Sciatic nerve (tissue), 2 donors: Measurements from ENCODE around the gene GAB4. TPM values are rescaled to one million over a fixed set of nuclear protein-coding genes. Genes with fewer than 3 reads are reported as not detected.
A peak's percentile ranks its signal among the peaks of the same experiment; 100 is the strongest.

Experiments used
- ATAC-seq: fragments of 200-7000 bp; cut with Tn5 transposase; one replicate; pipeline ENCODE4 v1.9.1; 2020; ENCODE audit warnings: mild to moderate bottlenecking, moderate library complexity
- DNase-seq: peaks from one replicate; pipeline ENCODE4 v3.0.0-alpha.2; 2020; ENCODE audit warnings: low spot score
- intact Hi-C: fragments of 100-400 bp; cut with DNase I; formaldehyde crosslinking; loops from one replicate; pipeline ENCODE4 v1.14.2; 2022
- total RNA-seq: library from RNA; stranded (reverse); fragmentation: NEBNext Ultra II Directional; extraction: Animal tissue kit (Norgen Biotek cat#: 25700); gene quantifications from one replicate; pipeline ENCODE4 v1.2.1, GENCODE V29; 2021
- donor health status: DM: no; HTN: no; CAD: no.
- donor health status: DM: no; HTN: no; CAD: no.

The GAB4 gene
- total RNA-seq, 1 donor from 2014 or later: 0.85 TPM

GRCh38 chr22:17007257-17007656 is 765 bp downstream of the GAB4 start:
- intact Hi-C loops: no loop called here
- ATAC-seq (no peak), DNase-seq (no peak)

GRCh38 chr22:16989915-16990314 is 18.1 kb downstream of the GAB4 start:
- intact Hi-C loops: no loop called here
- no peak for DNase-seq
- no peak for ATAC-seq

DNA sequence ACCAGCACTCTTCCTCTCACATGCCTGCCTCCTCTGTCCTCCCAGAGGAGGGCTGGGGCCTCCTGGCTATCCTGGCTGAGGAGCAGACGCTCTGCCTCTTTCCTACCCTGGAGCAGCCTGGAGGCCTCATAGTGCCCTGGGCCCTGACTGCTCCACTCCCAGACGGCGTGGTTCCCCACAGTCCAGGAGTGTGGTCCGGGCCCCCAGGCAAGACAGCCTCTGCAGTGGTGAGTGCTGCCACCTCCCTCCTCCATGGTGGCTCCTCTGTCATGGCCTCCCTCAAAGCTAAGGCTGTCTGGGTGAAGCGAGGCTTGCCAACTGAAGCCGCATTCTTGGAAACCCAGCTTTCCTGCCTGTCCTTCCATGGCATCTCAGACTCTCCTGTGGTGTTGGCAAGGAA is 19.8 kb downstream of the GAB4 start:
- ATAC-seq (no peak), DNase-seq (no peak)
- intact Hi-C loops: no loop called here

DNA sequence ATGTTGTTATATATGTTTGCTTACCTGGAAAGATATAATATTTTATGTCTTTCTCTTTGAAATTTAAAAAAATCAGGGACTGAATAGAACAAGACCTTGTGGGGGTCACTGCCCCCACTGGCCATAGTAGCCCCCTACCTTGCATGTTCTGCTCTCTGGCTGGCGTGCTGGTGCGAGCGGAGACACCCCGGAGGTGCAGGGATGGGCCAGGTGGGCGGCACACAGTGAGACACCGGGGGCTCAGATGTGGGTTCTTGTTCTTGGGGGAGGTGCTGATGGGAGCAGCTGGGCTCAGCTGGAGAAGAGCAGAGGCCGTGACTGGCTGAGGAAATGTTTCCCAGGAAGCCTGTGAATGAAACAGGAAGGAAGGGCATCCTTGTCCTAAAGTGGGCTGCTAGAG is 20.2 kb downstream of the GAB4 start:
- ATAC-seq: no peak
- intact Hi-C loops: no loop called here
- no peak for DNase-seq

- DNase-seq: no peak
- ATAC-seq: no peak
These were observed 32.7 kb downstream of the GAB4 start for GRCh38 chr22:16975155-16975885.

GRCh38 chr22:16974298-16975084 is 33.5 kb downstream of the GAB4 start:
- ATAC-seq: no peak
- DNase-seq: no peak
- intact Hi-C loops: no loop called here

More at GRCh38 chr22:16975155-16975885, 32.7 kb downstream of the GAB4 start:
- intact Hi-C loops: no loop called here

- intact Hi-C loops: no loop called here
- no peak for DNase-seq
- no peak for ATAC-seq
These were observed 34.3 kb downstream of the GAB4 start for GRCh38 chr22:16973591-16974297.

DNA sequence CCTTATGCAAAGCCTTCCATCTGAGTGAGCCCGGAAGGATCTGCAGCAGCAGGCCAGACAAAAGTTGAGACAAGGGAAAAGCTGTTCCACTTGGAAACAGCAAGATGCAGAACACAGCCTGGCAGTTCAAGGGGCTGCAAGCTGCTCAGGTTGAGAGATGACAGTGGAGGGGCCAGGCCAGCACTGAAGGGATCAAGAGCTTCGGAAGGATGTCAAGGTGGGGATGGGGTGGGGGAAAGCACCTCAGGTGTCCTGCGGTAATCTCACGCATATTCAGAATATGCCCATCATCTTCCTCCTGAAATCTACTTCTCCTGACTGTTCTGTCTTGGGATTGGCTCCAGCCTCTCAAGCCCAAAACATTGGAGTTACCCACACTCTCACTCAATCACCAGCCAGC is 35.7 kb downstream of the GAB4 start:
- no peak for DNase-seq
- intact Hi-C loops: no loop called here
- ATAC-seq: no peak

GRCh38 chr22:16970446-16970845 is 37.6 kb downstream of the GAB4 start:
- intact Hi-C loops: no loop called here
- ATAC-seq (no peak), DNase-seq (no peak)

- ATAC-seq (peak; percentile 79), DNase-seq (no peak)
- intact Hi-C loops: no loop called here
These were observed 38.3 kb downstream of the GAB4 start for GRCh38 chr22:16969508-16970327.

DNA sequence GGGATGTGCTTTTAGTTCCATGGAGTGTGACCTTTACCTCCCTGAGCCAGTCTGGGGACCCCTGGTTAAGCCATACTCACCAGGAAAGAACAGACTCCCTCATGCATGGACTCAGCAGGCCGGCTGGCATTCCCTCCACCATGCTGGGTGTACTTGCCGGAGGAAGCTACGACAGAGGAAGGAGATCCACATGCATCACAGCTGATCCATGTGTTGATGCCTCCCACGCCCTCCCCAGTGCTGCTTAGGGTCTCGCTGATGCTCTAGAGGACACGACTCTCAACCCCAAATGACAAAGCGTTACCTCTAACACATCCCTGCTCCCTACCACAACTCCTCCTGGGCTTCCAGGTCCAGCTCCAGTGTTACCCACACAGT is 39.8 kb downstream of the GAB4 start:
- no peak for ATAC-seq
- intact Hi-C loops: no loop called here

GRCh38 chr22:16967453-16968217 is 40.4 kb downstream of the GAB4 start:
- ATAC-seq (no peak), DNase-seq (no peak)
- intact Hi-C loops: no loop called here

More for the DNA sequence above, 39.8 kb downstream of the GAB4 start:
- DNase-seq: no peak

DNA sequence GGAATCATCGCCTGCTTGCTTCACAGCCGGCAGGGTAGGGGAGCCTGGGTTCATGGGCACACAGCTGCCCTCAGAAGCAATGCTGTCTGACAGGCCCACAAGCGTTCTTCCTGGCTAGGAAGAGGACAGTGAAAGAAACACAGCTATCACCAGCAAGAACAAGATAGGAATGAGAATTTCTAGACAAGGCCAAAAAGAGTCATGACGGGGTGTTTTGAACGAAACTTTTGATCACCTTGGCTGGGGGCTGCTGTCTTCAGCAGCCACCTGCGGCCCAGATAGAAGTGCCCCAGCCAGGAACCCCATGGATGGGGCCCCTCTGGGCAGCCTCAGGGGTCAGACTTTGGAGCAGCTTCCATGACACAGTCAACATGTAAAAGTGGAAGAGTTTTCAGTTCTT is 41.8 kb downstream of the GAB4 start:
- DNase-seq (no peak), ATAC-seq (no peak)
- intact Hi-C loops: no loop called here

GRCh38 chr22:16965560-16965959 is 42.5 kb downstream of the GAB4 start:
- DNase-seq: no peak
- intact Hi-C loops: no loop called here

DNA sequence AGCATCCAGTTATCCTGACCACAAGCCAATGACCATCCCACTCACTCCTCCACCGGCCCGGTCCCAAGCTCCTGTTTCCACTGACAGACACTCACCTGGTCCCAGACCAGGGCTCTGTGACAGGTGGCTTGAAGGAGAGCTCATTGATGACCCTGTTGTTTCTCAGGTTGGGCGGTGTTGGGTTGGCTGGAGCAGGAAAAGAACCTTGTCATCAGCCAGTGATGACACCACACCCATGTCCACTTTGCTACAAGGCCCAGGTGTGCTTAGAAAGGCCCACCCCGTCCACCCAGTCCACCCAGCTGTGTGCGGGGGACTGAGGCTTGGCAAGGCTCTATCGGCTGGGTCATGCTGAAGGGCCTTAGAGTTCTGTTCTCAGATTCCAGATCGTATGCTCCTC is 42.9 kb downstream of the GAB4 start:
- ATAC-seq: no peak
- intact Hi-C loops: no loop called here
- DNase-seq: no peak

More at GRCh38 chr22:16965560-16965959, 42.5 kb downstream of the GAB4 start:
- no peak for ATAC-seq

DNA sequence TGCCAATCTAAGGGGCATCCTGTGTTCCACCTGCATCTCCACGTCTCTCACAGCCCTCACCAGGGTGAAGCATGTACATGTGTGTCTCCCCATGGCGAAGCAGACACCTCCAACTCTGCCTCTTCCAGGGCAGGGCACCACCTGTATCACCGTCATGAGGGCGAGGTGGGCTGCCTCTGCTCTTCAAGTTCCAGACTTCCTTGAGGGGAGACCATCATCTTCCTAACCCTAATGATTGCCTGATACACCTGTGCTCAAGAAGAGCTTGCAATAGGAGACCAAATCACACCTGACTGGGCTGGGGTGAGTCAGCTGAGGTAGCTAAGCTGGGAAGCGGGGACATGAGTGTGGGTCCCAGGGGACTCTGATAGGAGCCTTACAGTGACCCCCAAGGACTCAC is 43.7 kb downstream of the GAB4 start:
- intact Hi-C loops: no loop called here
- ATAC-seq: no peak

DNA sequence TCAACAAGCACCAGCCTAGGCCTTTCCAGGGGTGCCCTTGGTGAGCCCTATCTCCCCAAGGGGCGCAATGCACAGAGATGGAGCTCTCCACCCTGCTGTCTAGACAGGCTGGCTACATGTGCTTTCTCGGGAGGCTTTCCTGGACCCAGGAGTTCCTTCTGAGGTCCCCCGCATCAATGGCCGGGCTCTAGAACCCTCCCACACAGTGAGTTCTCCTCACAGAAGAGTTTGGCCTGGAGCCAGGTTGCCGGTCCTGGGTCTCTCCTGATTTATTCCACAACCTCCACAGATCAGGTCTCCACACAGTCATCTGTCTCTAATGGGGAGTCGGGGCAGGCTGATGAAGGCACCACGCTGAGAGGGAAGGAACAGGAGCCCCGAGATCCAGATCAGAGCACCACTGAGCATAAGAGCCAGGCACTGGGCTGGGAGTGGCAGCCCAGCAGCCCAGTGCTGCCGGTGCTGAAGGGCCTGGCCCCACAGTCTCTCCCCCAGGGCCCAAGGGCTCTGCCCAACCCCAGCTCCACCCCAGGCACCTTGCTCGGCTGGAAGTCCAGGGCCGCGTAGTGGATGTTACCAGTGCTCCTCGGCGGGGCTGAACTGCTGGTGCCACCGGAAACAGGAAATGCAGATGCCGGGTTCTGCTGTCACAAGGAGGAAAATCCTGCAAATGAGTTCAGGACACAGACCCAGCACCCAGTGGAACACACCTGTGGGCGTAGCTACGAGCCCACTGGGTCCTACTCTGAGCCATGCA is 44.7 kb downstream of the GAB4 start:
- DNase-seq (no peak), ATAC-seq (no peak)
- intact Hi-C loops: no loop called here

More for the DNA sequence above, 43.7 kb downstream of the GAB4 start:
- DNase-seq: no peak

GRCh38 chr22:16962501-16962900 is 45.5 kb downstream of the GAB4 start:
- no peak for DNase-seq
- intact Hi-C loops: no loop called here
- ATAC-seq: no peak
